HG02798 (cell line): ENCODE measurements around the gene TDRD7.

Source experiments
- ATAC-seq: cut with Tn5 transposase; IDR thresholded peaks from one replicate; pipeline ENCODE4 v1.9.1; 2021; ENCODE audit warnings: mild to moderate bottlenecking; ENCODE audit not compliant: unreplicated experiment, poor library complexity

TDRD7 gene

DNA sequence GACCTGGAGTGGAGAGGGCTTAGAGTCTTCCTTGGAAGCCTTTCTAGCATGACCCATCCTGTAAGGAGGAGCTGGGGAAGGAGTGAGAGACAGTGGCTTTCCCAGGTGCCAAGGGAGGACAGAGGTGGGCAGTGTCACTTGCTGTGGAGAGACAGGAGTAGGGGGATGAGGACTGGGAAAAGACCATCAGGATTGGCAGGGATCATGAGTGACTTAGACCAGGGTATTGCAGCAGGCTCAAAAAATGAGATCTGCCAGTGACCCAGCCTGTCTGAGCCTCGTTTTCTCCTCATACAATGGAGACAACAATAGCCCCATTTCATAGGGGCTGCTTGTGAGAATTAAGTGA is 91.9 kb downstream of the TDRD7 start:
- no peak for ATAC-seq

DNA sequence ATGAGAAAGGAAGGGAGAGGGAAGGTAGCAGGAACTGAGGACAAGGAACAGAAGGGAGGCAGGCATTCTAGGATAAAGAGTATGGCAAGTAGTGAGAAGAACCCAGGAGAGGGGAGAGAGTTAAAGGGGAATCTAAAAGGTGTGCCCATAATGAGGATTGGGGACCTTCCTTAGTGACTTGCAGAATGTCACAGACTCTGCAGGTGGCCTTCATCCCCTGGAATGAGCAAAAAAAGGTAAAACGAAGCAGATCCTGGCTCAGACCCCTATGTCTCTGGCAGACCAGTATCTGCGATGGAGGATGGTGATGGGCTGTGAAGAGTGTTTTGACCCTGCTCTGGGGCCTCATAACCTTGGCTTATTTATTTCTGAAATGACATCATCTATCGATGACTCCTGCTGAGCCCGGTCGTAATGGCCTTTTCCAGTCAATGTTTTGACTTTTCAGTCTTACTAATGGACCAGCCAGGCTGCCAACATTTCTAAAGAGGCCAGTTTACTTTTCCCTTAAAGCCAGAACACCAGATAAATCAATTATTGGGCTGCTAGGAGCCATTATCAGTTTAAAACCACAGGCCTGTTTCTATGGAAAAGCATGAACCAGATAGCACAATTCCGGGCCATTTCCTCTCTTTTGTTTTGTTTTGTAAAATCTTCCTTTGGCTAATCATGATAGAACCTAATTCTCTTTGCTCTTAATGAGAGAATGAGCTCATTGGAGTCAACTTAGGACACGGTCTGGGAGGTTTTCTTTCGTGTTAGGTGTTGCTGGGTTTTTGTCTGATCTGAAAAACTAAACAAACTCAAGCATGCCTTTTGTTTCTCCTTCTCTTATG is 92.7 kb downstream of the TDRD7 start:
- no peak for ATAC-seq

DNA sequence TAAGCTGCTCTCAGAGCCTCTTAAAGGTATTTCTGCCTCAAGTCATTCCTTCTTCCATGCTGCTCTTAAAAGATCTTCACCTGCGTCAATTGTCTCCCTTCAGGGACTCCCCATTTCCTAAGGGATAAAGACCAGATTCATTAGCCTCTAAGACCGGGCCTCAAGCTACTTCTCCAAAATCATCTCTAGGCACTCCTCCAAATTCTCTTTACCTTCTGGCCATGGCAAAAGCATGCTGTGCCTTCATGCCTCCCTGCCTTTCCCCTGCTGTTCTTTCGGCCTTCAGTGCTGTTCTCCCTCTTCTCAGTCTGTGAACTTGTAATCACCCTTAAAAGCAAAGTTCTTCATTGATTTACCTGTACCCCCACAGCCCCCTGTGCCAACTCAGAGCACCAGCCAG is 93.9 kb downstream of the TDRD7 start:
- ATAC-seq: no peak

DNA sequence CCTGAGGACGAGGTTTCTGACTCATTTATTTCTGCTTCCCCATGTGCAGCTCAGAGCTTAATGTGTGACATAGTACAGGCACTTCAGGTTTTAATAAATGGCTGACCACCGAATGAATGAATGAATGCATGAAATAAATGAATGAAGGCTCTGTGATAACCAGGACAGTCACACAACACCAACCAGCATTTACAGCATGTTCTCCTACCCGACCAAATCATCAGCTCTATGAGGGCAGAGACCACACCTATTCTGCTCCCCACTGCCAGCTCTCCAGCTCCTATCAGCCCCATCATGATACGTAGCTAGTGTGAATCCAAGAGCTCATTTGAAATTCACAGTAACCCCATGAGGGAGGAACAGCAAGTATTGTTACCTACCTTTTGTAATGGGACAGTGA is 94.4 kb downstream of the TDRD7 start:
- no peak for ATAC-seq

DNA sequence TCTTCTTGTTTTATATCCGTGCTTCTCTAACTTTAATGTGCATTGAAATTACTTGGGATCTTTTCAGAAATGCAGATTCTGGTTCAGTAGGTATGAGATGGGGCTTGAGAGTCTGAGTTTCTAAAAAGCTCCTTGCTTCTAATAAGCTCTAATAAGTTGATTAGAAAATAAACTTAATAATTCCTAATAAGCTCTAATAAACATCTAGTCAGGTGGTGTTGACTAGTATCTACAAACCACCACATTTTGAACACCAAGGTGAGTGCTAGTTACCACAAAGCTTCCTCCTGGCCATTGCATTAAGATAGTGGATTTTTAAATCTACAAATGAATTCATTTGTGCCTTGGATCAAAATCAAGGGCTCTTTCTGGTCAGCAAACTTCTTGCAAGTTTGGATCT is 94.9 kb downstream of the TDRD7 start:
- no peak for ATAC-seq

DNA sequence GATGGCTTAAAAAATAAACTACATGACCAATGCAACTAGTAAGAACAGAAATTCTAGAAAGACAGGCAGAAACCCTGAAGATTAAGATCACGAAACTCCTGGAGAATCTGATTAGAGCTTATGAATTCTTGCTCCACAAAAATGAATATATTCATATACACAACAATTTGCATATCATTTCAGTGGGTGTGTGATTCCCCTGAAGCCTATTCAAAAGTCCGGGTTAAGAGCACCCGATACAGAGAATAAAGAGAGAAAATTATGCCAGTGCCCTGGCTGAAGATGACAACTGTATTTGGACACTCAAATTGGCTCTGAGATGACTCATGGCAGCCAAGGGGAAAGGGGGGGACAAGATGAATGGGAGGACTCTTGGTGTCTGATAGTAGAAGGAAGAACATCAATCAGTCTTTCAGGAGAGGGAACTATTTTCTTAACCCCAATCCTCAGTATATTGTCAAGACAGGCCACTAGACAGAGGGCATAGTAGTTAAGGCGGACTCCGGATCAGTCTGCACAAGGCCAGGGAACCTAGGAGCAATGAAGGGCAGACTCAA is 95.6 kb downstream of the TDRD7 start:
- ATAC-seq: no peak

DNA sequence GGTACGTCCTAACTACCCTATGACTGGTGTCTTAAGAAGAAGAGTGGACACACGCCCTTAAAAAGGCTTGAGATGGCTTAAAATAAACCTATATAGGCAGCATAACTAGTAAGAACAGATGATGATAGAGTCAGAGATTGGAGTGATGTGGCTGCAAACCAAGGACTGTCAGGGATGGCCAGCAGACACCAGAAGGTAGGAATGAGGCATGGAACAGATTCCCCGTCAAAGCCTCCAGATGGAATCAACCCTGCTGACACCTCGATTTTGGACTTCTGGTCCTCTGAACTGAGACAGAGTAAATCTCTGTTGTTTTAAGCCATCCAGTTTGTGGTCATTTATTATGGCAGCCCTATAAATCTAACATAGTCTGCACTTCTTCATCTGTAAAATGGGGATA is 97.0 kb downstream of the TDRD7 start:
- ATAC-seq: no peak

DNA sequence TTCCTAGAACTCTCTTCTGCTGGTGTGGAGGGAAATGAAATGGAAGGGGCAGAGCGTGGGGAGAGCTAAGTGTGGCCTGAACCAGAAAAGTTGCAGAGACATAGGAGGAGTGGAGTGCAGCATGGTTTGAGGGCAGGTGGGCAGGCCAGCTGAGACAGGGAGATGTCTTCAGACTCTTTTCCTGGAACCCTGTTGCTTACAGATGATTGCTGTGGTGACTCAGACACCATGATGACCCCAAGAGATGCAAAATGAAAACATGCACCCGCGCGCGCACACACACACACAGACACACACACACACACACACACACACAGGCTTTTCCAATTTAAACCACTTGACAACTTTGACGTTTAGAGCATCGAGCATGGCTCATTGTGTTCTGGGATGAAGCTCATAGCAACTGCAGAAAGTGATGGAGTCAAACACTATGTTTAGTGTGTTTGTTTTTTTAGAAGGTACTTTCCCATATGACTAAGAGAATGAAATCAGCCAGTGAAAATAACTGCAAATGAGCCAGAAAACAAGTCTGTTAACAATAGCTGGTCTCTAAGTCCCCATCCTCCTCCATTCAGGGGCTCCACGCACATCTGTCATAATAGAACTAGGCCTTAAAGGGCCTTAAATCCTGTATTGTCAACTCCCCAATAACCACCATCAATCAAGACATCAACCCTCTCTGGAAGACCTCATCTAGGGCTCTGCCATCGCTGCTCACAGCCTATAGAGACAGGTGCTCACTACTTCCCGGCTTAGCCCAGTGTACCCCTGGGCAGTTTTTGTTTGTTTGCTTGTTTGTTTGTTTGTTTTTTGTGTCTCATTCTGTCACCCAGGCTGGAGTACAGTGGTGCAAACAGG is 99.1 kb downstream of the TDRD7 start:
- ATAC-seq: peak; percentile 79

DNA sequence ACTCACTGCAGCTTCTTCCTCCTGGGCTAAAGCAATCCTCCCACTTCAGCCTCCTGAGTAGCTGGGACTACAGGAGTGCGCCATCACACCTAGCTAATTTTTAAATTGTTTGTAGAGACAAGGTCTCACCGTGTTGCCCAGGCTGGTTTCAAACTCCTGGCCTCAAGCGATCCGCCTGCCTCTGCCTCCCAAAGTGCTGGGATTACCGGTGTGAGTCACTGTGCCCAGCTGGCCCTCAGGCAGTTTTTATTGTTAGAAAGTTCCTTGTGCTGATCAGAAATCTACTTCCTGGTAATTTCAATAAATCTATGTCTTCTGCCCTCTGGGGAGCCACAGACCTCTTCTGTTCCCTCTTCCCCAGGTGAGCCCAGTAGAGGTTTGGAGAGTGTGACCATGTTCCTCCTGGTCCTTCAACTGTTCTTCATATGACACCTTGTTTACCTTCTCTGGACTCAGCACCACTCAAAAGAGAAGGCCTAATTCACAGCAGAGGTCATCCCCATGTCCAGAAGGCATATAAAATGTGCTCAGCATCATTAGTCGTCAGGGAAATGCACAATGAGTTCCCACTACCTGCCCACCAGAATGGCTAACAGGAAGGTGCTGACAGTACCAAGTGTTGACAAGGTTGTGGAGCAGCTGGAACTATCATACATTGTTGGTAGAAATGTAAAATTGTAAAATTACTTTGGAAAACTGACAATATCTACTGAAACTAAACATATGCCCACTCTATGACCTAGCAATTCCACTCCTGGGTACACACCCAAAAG is 99.9 kb downstream of the TDRD7 start:
- peak; percentile 4 for ATAC-seq

DNA sequence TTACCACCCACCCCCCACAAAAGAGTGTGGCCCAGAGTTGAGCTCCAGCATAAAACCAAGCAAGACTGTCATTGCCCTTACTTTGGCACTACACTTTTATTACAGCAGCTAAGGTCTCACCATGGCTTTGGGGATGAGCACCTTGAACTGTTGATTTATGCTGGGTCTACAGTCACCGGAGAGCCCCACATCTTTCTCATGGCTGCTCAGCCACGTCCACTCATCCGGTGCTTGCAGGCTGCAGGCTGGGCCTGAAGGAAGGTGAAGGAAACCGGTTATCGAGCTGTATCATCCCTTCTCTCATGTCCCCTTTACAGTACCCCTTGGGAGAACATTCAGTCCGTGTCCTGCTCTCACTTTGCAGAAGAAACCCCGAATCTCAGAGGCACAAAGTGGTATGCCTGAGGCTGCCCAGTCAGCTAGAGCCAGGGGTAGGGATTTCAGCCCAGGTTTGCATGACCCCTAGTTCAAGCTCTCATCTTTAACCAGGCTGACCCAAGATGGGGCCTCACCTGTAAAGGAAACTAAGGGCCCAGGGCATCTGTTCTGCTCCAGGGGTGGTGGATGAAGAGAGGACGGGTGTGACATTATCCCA is 101.2 kb downstream of the TDRD7 start:
- no peak for ATAC-seq

DNA sequence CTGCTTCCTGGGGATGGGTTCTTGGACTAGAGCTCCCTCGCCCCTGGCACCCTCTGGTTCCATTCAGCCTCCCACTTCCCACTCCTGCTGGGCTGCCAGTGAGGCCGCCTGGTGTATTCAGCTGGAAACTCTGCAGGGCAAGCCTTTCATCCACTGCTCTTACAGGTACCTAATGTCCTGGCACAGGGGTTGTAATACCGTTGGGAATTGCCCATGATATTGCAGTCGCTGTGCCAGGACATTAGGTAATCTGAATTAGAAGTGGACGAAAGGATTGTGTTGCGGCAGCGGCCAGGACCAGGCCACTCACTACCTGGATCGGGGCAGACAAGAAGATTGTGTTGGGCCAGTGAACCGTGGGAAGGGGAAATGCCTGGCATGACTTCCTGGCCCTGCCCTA is 102.6 kb downstream of the TDRD7 start:
- ATAC-seq: no peak

DNA sequence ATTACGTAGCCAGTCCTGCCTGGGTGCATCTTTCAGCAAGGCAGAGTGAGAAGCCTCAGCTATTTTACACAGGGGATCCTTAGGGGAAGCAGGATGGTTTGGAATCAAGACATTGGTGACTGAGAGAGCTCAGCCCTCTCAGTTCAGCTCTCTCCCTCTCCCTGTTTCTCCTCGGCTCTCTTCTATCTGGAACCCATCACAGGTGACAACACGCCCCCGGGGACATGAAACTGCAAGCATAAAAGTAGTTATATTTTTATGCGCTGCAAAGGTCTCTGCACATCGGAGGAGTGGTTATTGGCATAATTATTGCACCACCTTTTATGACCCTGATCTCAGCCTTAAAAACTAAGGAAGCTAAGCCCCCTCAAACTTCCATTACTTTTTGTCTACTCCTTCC is 103.8 kb downstream of the TDRD7 start:
- ATAC-seq: no peak

DNA sequence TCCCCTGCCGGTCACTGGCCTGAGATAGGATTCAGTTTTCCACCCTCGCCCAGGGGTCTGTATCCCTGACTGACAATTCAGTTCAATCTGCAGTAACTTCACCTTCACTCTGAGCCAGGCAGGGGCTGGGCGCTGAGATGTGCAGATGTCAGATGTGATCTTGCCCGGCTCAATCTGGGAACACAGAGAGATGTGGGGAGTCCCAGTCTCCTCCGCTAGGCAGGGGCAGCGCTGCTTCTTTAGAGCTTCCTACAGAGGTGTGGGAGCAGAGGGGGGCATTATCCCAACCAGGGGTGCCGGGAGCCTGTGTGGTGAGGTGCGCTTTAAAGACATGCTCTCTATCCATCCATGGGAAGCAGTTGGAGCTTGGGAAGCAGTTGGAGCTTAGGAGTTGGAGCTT is 104.2 kb downstream of the TDRD7 start:
- no peak for ATAC-seq

DNA sequence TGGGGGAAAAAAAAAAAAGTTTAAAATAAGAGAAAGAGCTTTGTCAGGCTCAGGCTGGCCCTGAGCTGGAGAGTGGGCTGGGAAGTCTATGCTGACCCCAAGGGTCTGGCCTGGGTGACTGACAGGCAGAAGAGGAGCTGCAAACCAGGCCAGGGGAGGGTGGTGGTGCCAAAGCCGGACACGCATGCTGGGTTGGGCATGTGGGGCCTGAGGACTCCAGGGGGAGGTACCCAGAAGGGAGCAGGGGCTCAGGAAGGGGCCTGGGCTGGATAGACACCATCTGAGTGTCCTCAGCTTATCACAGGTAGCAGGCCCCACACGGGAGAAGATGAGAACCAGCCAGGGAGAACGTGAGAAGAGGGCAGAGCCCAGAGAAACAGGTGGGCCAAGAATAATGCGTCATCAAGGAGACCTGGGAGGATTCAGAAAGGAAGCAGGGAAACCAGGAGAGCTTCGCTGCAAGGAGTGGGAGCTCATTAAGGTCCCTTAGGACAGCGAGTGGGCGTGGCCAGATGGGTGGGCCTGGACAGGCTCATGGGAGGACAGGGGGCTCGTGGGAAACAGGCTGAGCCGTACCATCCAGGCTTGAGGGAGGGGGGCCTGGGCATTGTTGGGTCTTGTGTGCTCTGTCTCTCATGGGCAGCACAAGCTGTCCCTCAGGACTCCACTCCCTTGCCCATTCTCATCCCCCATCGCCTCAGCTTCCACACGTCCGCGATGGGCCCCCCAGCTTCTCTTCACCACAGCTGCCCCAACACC is 105.6 kb downstream of the TDRD7 start:
- no peak for ATAC-seq

DNA sequence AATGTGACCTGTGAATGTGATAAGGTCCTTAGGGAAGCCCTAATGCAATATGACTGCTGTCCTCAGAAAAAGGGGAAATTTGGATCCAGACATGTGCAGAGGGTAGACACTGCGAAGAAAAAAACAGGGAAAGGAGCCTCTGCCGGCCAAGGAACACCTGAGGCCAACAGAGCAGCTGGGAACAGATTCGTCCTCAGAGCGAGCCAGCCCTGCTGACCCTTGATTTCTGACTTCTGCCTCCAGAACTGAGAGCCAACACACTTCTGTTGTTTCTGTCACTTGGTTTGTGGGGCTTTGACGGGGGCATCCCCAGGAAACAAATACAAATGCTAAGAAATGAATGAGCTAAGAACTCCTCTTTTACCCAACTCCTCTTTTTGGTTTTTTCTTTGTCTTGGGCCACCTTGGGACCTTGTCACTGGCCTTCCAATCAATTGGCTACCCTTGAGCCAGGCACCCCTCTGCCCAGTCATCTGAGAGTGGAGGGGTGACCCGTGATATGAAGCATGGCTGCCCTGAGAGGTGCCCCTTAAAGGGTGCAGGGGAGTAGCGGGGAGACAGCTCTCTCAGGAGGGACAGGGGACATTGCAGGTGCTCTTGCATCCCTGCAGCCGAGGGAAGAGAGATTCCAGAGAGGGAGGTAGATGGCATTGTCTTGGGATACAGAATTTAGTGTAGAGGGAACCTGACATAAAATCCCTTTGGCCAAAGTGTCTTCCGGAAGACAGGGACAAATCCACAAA is 106.4 kb downstream of the TDRD7 start:
- no peak for ATAC-seq

DNA sequence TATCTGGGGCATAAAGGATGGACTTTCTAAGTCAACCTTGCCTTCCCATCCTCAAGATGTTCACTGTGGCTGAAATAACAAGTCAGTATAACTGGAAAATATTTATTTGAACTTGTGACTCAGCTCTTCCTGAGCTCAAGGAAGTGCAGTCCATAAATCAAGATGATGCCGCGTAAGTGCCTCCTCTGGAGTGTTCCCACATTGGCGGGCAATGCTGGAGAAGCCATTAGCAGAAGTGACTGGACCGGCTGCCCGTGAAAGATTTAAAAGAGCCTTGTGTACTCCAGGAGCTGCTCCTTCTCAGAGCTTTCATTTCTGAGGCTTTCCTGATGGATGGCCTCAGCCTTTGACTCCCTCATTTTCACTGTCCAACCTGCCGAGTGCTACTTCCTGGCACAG is 107.0 kb downstream of the TDRD7 start:
- no peak for ATAC-seq

DNA sequence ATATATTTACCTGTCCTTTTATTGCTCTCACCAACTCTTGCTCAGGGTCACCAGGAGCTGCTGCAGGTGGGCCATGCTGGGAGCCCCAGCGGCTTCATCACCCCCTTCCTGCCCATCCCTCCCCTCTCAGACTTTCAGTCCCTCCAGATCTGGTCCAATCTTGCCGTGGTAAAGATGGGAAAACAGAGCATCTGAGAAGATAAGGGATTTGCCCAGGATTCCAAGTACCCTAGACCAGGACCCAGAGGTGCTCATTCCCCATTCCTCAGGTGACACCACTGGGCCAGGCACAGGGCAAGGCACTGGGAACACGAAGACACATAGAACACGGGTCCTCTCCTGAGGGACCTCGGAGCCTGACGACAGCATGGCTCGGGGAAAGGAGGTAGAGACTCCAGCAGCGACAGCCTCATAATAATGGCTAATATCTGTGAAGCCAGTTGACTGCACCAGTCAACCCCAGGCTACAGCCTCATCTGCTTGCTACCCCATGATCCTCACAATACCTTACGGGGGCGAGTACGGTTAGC is 107.6 kb downstream of the TDRD7 start:
- no peak for ATAC-seq

DNA sequence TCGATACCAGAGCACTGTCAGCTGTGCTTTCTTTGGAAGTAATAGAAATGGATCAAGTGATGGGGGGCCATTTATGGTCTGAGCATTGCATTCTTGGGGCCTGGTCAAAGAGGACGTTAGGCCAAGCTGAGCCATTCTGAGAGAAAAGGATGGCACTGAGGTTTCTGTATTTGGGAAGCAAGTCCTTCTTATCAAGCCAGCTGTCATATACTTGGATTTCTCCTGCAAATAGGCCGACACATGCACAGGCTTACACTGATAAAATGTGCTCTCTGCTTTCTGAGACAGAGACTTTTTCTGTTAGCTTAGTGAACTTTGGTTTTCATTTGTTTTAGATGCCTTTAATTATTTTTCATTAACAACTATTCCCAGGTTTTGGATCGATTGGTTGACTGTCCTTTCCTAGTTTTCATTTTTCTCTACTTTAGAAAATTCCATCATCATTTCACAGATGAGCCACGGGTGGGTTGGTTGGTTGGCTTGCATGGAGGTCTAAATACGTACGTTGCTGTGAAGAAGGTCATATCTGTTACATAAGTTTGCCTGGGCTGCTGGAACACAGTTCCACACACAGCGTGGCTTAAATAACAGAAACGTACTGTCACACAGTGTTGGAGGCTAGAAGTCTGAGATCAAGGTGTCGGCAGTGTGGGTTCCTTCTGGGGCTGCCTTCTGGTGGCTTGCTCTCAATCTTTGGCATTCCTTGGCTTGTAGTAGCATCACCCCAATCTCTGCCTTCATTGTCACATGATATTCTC is 109.9 kb downstream of the TDRD7 start:
- no peak for ATAC-seq
